NCI-H460 (cell line): ENCODE measurements around the gene CEP112. TPM values are rescaled to one million over a fixed set of nuclear protein-coding genes. Genes with fewer than 3 reads are reported as not detected.
"Not testable (repeated sequence)": the region's sequence is repeated elsewhere in the genome, so short reads cannot be mapped to it uniquely, and the experiment has no call there.

Experiments used
- DNase-seq: peaks from one replicate; pipeline ENCODE4 v3.0.0-alpha.2; 2016; ENCODE audit warnings: low read depth; ENCODE audit errors: extremely low read depth
- total RNA-seq: library from RNA; depleted of rRNA; stranded (reverse); fragments of >200 nt; shearing (Covaris generic); gene quantifications from 2 replicates; pipeline ENCODE4 v1.2.3, GENCODE V29; 2014

The CEP112 gene
- total RNA-seq, 1 experiment from 2014 or later, result 6.5 TPM

DNA sequence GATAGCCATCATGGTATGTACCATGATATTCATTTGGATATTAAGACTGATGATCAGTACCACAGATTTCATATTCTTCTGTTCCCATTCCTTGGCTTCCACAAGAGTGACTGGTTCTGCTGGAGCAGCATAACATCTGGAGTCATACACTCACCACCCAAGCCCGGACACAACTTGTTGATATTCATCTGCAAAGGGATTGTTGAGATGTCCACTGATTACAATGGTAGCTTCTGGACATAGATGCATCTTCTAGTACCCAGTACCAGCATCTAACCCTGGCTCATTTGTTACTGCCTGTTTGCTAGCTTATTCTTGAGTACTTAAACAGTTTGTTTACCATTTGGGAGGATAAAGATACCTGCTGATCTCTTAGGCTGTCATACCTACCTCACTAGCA, 394.8 kb downstream of the CEP112 start:
- DNase-seq, result no peak

DNA sequence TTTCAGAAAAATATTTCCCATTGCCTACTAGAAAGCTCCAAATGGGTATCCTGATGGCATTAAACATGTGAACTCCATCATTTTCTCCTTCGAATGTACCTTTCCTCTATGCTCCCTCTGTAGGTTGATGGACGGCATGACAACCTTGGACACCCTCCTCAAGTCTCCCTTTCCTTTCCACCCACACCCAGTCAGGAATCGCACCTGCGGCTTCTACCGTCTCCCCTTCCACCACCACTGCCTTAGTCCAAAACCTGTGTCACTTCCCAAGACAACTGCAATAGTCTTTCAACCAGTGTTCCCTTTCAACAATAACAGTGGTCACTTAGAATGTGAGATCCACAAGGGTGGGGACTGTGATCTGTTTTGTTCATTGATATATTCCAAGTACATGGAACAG, 397.4 kb downstream of the CEP112 start:
- DNase-seq, result peak; percentile 45

DNA sequence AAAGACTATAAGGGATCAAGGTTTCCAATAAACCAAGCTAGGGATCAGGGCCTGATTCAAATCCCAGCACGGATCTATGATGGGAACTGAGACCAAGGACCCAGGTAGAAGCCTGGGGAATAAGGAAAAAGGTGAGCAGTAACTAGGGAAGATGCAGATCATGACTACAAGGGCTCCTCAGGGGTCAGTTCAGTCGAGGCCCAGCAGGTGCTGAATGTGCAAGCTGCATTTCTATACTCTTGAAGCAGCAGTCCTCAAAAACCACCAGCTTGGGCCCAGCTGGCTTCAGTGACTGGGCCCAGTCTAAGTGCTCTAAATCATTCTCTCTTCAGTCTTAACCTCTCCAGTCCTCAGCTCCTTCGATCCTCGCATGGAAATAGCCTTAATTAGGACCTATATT, 401.7 kb downstream of the CEP112 start:
- no peak for DNase-seq

DNA sequence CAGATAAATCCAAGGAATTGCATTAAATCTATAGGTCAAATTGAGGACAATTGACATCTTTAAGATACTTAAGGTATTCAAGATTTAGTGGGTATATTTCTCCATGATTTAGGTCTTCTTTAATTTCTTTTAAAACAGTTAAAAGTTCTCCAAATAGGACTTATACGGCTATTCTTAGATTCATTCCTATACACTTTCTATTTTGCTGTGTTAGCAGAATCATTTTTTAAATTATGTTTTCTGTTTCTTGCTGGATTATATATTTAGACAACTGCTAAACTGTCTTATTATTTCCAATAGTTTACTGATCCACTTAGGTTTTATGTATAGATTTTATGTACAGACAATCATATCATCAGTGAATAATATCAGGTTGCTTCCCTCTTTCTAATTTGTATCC, 404.4 kb downstream of the CEP112 start:
- DNase-seq, result no peak

DNA sequence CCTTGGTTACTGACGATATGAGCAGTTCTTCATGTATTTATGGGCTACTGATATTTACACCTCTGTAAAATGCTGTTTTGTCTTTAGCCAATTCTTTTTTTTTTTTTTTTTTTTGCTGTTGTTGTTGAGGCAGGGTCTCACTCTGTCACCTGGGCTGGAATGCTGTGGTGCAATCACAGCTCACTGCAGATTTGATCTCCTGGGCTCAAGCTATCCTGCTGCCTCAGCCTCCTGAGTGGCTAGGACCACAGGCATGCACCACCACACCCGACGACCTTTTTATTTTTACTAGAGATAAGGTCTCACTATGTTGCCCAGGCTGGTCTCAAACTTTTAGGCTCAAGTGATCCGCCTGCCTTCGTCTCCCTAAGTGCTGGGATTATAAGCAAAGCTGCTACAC, 405.5 kb downstream of the CEP112 start:
- DNase-seq, result no peak

DNA sequence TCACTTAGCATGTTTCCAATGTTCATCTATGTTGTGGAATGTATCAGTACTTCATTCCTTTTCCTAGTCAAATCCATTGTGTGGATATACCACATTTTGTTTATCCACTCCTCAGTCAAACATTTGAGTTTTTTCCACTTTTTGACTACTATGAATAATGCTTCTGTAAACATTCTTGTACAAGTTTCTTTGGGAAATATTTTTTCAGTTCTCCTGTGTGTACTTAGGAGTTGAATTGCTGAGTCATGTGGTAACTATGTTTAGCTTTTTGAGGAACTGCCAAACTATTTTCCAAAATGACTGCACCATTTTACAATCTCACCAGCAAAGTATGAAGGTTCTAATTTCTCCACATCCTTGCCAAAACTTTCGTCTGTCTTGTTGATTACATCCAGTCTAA, 406.8 kb downstream of the CEP112 start:
- DNase-seq, result peak; percentile 59

DNA sequence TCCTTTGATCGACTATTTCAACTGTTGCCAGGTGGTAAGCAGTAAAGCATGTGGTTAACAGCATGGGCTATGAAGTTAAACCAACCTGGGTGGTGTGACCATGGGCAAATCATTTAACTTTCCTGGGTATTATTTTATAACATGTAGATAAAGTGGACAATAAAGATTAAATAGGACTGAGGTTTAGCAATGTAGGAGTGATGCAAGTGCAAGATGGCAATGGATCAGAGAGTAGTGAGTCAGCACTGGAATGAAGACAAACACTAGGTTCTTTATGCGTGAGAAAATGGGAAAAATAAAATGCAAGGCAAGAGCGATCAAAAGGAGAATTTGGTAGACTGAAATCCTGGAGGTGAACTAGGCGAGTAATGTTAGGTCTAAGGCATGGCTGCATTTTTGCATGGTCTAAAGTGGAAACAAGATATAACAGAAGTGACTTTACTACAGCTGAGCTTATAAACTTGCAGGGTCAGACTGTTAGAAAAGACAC, 408.0 kb downstream of the CEP112 start:
- peak; percentile 49 for DNase-seq

DNA sequence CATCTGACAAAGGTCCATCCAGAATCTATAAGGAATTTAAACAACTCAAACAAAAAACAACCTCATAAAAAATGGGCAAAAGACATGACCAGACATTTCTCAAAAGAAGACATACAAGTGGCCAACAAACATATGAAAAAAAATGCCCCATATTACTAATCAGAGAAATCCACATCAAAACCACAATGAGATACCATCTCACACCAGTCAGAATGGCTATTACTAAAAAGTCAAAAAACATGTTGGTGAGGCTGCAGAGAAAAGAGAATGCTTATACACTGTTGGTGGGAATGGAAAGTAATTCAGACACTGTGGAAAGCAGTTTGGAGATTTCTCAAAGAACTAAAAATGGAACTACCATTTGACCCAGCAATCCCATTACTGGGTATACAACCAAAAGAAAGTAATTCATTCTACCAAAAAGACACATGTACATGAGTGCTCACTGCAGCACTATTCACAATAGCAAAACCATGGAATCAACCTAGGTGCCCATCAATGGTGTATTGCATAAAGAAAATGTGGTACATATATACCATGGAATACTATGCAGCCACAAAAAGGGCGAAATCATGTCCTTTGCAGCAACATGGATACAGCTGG, 409.7 kb downstream of the CEP112 start:
- not testable (repeated sequence) for DNase-seq

DNA sequence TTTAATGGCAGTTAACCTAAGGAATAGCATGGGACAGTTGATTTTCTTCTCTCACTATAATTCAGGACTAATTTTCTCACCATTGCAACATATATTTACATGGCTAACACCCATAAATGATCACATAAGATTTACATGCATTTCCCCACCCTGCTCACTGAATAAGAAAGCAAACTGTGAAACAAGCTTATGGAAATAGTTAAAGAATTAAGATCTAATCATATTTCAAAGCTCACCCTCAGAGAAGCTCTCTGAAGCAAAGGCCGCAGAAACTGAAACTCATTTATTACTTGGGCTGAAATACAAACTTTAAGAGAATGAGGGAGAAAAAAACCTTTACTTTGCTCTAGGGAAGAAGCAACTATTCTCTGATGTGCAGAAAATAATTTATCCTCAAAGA, 411.8 kb downstream of the CEP112 start:
- DNase-seq, result no peak

DNA sequence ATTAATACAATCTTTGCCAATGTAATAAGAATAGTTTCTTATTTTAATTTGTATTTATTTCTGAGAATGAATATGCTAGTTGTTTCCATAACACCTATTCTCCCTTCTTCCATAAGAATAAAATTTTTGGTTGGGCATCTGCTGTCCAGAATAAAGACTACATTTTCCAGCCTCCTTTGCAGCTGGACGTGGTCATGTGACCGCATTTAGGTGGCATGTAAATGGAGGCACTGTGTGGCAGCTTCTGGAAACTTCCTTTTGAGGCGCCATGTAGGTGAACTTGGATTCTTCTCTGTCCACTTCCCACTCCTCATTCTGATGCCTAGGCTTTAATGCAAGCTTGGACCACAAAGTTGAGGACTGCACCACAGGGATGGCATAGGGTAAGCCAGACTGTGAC, 415.0 kb downstream of the CEP112 start:
- DNase-seq, result no peak

DNA sequence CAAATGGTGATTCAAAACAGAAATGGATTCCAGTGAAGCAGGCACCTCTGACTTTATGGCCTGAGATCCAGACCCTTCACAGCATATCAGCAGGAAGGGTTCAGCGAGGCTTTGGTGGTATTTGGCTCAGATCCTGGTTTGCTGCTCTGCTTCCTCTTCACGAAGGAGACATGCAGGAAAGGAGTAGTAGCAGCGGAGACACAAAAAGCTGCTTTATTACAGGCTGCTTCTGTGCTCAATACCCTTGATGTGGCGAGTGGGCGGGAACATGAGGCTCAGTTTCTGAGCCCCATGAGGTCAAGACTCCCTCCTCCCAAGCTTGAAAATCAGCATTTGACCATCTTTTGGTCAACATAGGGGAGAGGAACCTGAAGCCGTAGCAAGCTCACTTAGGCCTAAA, 417.1 kb downstream of the CEP112 start:
- DNase-seq, result no peak

DNA sequence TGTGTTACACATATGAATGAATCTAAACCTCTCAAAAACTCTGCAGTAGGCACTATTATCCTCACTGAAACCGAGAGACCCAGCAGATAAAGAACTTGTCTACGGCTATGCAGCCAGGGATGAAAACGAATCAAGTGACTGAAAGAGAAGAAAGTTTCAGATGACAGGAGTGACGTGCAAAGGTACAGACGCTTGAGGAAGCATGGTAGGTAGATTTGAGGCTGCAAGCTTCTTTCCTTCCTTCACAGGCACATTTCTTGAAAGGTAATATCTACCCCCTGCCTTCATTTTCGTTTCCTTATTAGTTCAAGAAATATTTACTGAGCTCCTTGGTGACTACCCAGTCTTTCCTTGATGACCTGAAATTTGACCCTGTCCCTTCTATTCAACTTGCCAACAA, 418.9 kb downstream of the CEP112 start:
- DNase-seq, result no peak

DNA sequence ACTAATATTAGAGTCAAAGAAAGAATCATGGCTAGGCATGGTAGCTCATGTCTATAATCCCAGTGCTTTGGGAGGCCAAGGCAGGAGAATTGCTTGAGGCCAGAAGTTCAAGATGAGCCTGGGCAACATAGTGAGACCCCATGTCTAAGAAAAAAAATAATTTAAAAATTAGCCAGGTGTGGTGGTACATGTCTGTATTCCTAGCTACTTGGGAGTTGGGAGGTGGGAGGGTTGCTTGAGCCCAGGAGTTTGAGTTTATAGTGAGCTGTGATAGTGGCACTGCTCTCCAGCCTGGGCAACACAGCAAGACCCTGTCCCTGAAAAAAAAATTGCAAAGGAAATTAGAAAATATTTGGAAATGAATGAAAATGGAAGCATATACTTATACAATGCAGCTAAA, 420.2 kb downstream of the CEP112 start:
- no peak for DNase-seq

DNA sequence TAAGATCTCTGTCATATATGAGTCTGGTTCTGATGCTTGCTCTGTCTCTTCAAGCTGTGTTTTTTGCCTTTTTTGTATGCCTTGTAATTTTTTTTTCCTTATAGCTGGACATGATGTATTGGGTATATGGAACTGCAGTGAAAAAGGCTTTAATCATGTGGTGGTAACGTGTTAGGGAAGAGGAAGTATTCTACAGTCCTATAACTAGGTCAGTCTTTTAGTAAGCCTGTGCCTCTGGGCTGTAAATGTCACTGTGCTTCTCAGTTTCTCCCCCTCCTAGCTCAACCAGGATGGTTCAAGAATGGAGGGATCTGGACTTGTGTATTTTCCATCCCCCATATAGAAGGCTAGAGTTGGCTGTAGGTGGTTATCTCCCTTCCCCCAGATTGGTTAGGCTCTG, 428.1 kb downstream of the CEP112 start:
- no peak for DNase-seq

DNA sequence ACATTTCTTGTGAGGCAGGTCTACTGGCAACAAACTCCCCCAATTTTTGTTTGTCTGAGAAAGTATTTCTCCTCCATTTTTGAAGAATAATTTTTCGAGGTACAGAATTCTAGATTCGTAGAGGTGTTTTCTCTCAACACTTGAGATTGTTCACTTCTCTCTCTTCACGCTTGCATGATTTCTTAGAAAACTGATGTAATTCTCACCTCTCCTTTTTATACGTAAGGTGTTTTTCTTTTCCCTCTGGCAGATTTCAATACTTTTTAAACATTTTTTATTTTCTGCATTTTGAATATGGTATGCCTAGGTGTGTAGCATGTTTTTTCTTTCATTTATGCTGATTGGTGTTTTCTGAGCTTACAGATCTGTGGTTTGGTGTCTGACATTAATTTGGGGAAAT, 429.0 kb downstream of the CEP112 start:
- DNase-seq, result no peak

DNA sequence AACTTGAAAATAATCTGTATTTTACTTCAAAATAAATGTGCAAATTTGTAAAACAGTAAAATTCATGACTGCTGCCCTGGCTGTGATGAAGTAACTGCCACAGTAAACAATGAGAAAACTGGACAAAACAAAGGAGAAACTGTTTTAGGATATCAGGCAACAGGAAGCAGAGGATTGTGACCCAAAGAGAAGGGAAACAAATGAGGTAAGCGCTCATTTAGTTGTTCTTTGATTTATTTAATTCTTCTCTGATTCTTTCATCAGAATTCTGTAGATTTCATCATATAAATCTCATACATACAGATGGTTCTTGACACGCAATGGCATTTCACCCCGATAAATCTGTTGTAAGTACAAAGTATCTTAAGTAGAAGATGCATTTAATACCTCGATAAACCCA, 432.4 kb downstream of the CEP112 start:
- DNase-seq, result no peak

DNA sequence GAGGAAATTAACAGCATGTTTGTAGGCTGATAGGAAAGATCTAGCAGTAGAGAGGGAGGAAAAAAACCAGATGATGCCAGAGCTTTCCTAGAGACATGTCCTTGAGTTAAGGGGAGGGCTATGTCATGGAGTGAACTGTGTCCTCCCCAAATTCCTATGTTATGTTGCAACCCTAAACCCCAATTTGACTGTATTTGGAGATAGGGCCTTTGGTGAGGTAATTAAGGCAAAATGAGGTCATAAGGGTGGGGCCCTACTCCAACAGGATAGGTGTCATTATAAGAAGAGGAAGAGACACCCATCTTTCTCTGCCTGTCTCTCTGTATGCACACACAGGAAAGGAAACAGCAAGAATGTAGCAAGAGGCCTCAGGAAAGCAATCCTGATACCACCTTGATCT, 435.2 kb downstream of the CEP112 start:
- DNase-seq, result no peak

DNA sequence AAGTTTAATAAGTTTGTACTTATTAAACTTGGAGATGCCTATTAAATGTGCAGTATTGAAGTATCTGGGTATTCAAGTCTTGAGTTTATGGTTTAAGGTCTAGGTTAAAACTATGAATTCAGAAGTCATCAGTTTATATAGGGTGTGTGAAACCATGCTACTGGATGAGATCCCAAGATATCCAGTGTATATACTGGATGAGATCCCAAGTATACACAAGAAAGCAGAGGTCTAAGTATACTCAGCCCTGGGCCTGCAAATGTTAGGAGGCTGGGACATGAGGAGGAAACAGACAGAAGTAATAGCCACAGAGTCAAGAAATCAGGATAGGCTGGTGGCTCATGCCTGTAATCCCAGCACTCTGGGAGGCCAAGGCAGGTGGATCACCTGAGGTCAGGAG, 436.1 kb downstream of the CEP112 start:
- DNase-seq, result no peak

DNA sequence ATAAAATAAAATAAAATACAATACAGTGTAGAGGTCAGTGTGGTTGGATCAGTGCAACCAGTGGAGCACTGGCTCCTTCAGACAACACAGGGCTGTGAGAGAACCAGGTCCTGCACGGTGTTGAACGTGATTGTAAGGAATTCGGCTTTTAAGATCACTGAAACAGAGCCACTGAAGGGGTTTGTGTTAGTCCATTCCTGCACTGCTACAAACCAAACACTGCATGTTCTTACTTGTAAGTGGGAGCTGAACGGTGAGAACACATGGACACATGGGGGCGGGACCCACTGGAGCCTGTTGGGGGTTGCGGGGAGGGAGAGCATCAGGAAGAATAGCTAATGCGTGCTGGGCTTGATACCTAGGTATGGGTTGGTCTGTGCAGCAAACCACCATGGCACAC, 437.3 kb downstream of the CEP112 start:
- no peak for DNase-seq

DNA sequence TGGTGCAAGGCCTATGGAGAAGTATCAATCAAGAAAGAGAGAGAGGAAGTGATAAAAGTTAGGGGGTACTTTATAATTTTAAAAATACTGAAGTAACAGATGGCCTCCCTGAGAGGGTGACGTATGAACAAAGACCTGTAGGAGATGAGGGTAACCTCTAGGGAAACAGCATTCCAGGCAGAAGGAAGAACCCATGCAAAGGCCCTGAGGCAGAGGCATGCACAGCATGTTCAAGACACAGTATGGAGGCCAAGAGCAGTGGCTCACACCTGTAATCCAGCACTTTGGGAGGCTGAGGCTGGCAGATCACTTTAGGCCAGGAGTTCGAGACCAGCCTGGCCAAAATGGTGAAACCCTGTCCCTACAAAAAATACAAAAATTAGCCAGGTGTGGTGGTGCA, 437.9 kb downstream of the CEP112 start:
- no peak for DNase-seq

DNA sequence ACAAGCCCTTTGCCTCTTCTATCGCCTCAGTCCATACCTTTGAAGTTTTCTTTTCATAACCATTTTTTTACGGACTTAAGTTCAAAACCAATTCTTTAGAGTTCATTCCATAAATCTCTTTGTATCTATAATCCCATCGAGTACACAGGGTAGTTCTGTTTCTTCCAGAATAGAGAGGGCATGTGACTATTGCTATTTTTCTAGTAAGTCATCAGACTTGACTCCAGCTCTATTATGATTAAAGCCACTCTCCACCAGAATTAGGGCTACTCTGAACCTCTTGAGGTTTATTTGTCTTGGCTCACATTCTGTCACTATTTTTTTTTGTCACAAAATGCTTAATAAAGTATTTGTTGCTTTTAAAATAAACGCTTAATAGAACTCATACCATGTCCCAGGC, 438.6 kb downstream of the CEP112 start:
- no peak for DNase-seq

DNA sequence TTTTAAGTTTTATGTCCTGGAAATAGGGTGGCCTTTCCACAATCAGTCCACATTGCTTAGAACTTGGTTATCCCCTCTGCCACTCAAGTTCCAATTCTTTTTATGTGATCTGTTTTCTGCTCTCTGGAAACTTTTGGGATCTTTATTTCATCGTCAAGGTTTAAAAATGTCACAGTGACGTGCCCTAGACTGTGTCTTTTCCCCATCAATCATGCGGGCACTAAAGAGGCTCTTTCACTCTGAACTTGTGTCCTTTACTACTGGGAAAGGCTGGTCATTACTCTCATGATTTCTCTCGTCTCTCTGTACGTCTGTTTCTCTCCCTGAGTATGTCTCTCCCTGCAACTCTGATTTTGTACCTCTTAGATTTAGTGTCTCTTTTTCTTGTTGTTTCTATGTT, 440.7 kb downstream of the CEP112 start:
- DNase-seq, result no peak

DNA sequence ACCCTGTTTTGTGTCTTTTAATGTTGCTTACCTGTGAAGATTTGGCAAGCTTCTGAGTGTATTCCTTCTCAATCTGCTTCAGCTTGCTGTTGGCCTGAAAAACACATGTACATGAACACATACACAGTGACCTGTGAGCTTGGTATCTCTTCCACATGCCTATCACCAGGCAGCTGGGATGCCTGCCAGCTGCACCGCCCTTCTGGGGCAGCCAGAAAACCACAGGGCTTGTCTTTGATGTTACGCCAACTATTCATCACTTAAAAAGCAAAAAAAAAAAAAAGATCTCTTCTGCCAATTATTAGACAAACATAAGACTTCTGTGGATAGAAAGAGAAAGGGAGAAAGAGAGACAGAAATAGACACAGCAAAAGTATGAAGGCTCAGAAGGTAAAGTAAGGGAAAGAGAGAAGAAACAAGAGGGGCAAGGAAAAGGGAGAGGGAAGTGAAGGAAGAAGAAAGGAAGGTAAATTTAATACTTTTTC, 441.3 kb downstream of the CEP112 start:
- DNase-seq, result peak; percentile 22
